VCaP (cell line): Measurements from ENCODE around the gene SART3.
A peak's percentile ranks its signal among the peaks of the same experiment; 100 is the strongest.

ENCODE experiments used
- H3K27ac ChIP-seq: fragments of 450-650 bp; 2 replicates; pipeline ENCODE4 v1.5.1; 2017
- TF ChIP-seq, protein P1 (sequence below): fragments of 450-650 bp; conservative IDR thresholded peaks from 2 replicates; pipeline ENCODE4 v1.5.1; 2017; ENCODE audit warnings: mild to moderate bottlenecking, moderate library complexity

The SART3 gene, protein sequence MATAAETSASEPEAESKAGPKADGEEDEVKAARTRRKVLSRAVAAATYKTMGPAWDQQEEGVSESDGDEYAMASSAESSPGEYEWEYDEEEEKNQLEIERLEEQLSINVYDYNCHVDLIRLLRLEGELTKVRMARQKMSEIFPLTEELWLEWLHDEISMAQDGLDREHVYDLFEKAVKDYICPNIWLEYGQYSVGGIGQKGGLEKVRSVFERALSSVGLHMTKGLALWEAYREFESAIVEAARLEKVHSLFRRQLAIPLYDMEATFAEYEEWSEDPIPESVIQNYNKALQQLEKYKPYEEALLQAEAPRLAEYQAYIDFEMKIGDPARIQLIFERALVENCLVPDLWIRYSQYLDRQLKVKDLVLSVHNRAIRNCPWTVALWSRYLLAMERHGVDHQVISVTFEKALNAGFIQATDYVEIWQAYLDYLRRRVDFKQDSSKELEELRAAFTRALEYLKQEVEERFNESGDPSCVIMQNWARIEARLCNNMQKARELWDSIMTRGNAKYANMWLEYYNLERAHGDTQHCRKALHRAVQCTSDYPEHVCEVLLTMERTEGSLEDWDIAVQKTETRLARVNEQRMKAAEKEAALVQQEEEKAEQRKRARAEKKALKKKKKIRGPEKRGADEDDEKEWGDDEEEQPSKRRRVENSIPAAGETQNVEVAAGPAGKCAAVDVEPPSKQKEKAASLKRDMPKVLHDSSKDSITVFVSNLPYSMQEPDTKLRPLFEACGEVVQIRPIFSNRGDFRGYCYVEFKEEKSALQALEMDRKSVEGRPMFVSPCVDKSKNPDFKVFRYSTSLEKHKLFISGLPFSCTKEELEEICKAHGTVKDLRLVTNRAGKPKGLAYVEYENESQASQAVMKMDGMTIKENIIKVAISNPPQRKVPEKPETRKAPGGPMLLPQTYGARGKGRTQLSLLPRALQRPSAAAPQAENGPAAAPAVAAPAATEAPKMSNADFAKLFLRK

DNA sequence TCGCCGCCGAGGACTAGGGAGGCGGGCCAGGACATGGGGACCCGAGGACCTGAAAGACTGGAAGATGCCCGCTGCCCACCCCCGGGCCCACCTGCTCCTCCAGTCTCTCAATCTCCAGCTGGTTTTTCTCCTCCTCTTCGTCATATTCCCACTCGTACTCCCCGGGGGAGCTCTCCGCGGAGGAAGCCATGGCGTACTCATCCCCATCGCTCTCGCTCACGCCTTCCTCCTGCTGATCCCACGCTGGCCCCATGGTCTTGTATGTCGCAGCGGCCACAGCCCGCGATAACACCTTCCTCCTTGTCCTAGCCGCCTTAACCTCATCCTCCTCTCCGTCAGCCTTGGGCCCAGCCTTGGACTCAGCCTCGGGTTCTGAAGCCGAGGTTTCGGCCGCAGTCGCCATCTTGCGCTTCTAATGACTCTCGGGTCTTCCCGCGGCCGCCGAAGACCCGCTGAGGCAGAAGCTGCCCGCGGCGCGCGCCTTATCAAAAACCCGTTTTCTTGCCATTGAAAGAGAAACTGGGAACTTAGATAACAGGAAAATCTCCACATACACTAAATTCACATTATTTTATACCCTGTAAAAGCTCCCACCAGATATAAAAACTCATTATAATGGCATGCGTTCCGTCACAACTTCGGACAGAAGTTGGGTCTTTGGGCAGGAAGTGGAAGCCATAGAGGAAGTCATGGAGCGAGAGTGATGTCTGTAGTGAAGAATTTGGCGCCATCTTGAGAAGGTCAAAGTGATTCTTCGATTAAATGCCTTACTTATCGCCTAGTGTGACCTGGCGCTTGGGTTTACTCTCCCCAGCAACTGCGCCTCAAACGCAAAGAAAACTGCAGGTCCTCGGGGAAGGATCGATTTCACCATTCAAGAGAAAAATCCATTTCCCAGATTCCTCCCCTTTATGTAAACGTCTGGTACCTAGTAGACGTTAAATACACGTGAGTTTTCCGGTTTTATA is at the start of gene SART3:
TSS of gene SART3 (minus strand) at position 422 of the 968 bp plus-strand sequence. CDS start at position 403, 19 bp downstream.
- TF ChIP-seq, protein P1, sequence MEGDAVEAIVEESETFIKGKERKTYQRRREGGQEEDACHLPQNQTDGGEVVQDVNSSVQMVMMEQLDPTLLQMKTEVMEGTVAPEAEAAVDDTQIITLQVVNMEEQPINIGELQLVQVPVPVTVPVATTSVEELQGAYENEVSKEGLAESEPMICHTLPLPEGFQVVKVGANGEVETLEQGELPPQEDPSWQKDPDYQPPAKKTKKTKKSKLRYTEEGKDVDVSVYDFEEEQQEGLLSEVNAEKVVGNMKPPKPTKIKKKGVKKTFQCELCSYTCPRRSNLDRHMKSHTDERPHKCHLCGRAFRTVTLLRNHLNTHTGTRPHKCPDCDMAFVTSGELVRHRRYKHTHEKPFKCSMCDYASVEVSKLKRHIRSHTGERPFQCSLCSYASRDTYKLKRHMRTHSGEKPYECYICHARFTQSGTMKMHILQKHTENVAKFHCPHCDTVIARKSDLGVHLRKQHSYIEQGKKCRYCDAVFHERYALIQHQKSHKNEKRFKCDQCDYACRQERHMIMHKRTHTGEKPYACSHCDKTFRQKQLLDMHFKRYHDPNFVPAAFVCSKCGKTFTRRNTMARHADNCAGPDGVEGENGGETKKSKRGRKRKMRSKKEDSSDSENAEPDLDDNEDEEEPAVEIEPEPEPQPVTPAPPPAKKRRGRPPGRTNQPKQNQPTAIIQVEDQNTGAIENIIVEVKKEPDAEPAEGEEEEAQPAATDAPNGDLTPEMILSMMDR: no peak
- peak within 1 kb of the TSS; percentile 93 for H3K27ac ChIP-seq

DNA sequence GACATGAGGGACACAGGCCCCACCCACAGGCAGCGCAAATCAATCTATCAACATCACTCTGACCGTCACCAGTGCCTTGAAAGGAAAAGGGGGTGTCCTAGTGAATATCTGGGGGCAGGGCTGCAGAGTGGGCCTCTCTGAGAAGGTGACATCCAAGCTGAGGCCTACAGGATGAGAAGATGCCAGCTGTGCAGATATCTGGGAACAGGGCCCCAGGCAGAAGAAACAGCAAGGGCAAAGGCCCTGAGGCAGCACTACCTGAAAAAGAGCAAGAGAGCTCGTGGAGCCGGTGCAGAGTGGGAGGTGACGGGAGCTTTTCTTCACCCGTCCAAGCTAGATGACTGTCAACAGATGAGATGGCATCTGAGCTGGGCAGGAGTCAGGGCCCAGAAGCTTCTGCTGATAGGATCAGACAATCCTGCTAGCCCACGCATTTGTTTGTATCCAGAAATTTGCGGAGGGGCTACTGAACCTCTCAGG is 49.4 kb upstream of the SART3 start:
- no peak overlapping the region for H3K27ac ChIP-seq
- TF ChIP-seq, protein P1: no peak

DNA sequence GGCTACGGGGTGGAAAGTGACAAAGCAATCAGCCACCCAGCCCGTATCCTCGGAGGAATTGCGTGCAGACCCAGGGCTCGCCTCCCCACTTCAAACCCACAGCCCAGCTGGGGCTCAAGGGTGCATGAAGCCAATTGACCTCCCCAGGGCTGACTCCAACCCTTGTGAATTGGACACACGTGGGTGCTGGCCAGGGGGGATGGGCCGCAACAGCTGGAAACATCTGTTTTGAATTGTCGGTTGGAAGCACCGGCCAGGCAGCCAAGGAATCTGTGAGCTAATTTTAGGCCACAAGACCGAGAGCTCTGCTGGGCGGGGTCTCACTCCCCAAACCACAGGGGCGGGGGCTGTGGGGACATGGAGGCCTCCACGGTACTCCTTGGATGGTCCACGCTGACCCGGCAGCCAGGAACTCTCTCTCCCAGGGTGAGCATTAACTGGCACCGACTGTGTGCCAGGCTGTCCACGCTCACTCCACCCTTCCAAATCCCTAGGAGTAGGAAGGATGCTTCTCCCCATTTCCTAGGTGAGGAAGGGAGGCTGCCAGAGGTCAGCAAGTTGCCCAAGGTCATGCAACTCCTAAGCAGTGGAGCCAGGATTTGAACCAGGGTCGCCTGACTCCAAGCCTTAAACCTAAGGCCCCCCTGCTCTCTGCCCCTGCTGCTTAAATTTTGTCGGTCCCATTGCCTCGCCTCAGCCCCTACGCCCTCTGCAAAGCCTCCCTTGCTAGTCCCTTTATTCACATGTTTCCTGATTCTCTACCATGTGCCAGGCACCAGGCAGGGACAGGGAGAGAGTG is 48.8 kb upstream of the SART3 start:
- TF ChIP-seq, protein P1: no peak
- no peak overlapping the region for H3K27ac ChIP-seq

DNA sequence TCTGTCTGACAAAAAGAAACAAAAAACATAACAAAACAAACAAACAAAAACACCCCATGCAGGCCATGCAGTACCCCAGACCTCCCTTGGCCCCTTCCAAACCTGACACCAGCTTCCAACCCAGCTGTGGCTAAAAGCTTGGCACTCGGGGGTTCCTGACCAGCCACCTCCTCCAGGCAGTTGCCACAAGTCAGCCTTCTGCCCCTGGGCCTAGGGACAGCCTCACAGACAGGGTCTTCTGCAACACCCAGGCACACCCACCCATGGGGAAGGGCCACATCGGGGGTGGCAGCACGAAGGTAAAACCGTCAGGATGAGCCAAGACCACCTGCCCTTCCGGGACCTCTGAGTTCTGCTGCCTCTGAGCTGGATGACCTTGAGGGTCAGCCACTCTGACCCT is 47.6 kb upstream of the SART3 start:
- TF ChIP-seq, protein P1: no peak
- no peak overlapping the region for H3K27ac ChIP-seq

DNA sequence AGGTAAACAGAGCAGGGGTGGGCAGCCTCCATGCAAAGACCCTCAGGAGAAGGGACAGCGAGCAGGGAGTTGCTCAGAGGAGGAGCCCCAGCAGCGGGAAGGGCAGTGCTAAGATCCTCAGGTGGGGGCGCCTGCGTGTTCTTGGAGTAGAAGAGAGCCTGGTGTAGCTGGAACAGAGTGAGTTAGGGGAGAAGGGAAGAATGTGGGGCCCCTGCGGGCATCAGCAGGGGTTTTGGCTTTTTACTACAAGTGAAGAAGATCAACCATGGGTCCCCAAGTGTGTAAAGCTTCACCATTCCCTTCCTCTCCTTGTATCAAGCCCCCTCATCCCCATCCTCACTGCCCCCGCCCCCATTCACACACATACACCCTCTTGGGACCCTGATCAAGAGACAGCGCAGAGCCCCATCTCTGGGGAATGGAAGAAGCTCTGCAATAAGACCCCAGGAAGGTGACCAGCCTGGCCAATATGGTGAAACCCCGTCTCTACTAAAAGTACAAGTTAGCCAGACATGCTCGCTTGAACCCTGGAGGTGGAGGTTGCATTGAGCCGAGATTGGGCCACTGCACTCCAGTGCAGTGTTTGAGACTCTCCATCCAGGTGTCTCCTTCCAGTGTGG is 47.1 kb upstream of the SART3 start:
- TF ChIP-seq, protein P1: no peak
- no peak overlapping the region for H3K27ac ChIP-seq

DNA sequence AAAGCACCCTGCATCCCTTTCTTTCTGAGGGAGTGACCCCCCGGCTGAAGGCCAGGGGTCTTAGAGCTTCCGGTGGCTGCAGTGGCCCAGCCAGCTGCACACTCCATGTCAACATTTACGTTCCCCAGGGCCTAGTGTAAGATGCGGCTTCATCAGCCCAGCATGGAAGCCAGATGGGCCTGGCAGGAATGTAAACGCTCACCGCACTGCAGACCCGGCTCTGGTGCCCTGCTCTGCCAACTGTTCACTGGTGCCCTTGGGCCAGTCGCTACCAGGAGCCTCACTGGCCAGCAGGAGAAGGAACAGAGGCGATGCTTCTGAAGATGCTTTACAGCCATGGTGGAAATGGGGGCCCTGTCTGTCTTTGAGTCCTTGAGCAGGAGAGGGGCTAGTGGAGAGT is 45.5 kb upstream of the SART3 start:
- TF ChIP-seq, protein P1: no peak
- H3K27ac ChIP-seq: no peak overlapping the region
